Lung (tissue), 12 donors: ENCODE results near the gene RBM20. TPM values are rescaled to one million over a fixed set of nuclear protein-coding genes. Genes with fewer than 3 reads are reported as not detected.

Experiments
- ATAC-seq: fragments of 200-7000 bp; cut with Tn5 transposase; one replicate; pipeline ENCODE4 v1.9.1; 2020; ENCODE audit warnings: moderate number of reproducible peaks; ENCODE audit not compliant: insufficient read depth, low FRiP score
- DNase-seq, 3 donors: peaks; one replicate each; pipeline ENCODE4 v3.0.0-alpha.2; 2013 to 2017
- H3K27ac ChIP-seq, 2 donors: one replicate each; pipeline ENCODE4 v1.5.1; 2013; ENCODE audit warnings: mild to moderate bottlenecking in 2 of 2, moderate library complexity in 2 of 2, control low read depth in 1 of 2, inconsistent platforms in 1 of 2, low read depth in 1 of 2, low read length in 1 of 2
- H3K27me3 ChIP-seq, 3 donors: one replicate each; pipeline ENCODE4 v1.5.1; 2013; ENCODE audit warnings: low read length in 2 of 3; ENCODE audit not compliant: control insufficient read depth in 3 of 3, insufficient read depth in 3 of 3
- H3K36me3 ChIP-seq, 4 donors: one replicate each; pipeline ENCODE4 v1.5.1; 2013; ENCODE audit warnings: low read length in 4 of 4, mild to moderate bottlenecking in 1 of 4, moderate library complexity in 1 of 4; ENCODE audit not compliant: control insufficient read depth in 4 of 4, insufficient read depth in 4 of 4
- H3K4me1 ChIP-seq, 5 donors: one replicate each; pipeline ENCODE4 v1.5.1; 2013; ENCODE audit warnings: low read length in 5 of 5, mild to moderate bottlenecking in 2 of 5, moderate library complexity in 1 of 5; ENCODE audit not compliant: control insufficient read depth in 5 of 5, insufficient read depth in 5 of 5
- H3K4me3 ChIP-seq: one replicate; pipeline ENCODE4 v1.5.1; 2013; ENCODE audit warnings: mild to moderate bottlenecking, control low read depth, moderate library complexity
- H3K9ac ChIP-seq, 2 donors: one replicate each; pipeline ENCODE4 v1.5.1; 2013; ENCODE audit warnings: low read length in 2 of 2, control low read depth in 1 of 2; ENCODE audit not compliant: insufficient read depth in 1 of 2
- H3K9me3 ChIP-seq, 4 donors: one replicate each; pipeline ENCODE4 v1.5.1; 2013; ENCODE audit warnings: low read length in 3 of 4, mild to moderate bottlenecking in 1 of 4, moderate library complexity in 1 of 4; ENCODE audit not compliant: control insufficient read depth in 4 of 4, insufficient read depth in 3 of 4
- WGBS, 2 donors: extraction: QIAGEN DNeasy Blood & Tissue Kit; methylation state at CpG; one replicate each; pipeline ENCODE4 v1.1.7; 2013; 5-methylcytosine and 5-hydroxymethylcytosine counted together
- polyA plus RNA-seq, 2 donors: library from polyadenylated mRNA; stranded (reverse); fragments of 200-250 nt; gene quantifications; one replicate each; pipeline ENCODE4 v1.2.1, GENCODE V29; 2013
- total RNA-seq, 2 donors: library from RNA; depleted of rRNA in 1 of 2; stranded (reverse); fragments of >200 nt in 1 of 2; gene quantifications; one replicate each; pipeline ENCODE4 v1.2.1, GENCODE V29; 2014 to 2021
- TF ChIP-seq, protein P1 (sequence below): IDR thresholded peaks from 2 replicates; pipeline ENCODE4 v1.5.1; 2012; ENCODE audit warnings: mild to moderate bottlenecking; ENCODE audit errors: control extremely low read depth, extremely low read depth
- donor health status: control.
- donor health status: control.
- donor health status: Bipolar disorder and iron deficiency.
- donor health status: healthy.
- donor health status: DM: yes; HTN: yes; CAD: no.

The RBM20 gene
- total and polyA plus RNA-seq, 4 donors = 0.25 to 3.3 (median 0.66) TPM

DNA sequence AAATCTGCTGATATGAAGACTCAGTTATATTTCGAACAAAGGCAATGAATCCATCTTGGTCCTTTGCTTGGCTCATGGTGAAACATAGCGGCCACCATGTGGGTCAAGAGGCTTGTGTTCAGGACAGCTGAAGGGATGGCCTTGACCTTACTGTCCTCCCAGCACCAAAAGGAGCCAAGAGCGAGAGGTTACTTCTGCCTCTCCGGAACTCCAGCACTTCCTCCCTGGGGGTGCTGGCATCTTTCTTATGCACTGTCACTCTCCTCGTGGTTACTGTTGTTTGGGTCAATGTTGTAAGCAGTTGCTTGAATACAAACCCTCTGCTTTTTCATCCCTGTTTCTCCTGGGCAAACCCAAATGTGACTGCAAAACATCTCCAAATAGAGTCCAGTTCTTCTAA, 100.6 kb downstream of the RBM20 start:
- H3K27me3 ChIP-seq = no peaks in the 10 kb centered on the region
- TF ChIP-seq, protein P1, sequence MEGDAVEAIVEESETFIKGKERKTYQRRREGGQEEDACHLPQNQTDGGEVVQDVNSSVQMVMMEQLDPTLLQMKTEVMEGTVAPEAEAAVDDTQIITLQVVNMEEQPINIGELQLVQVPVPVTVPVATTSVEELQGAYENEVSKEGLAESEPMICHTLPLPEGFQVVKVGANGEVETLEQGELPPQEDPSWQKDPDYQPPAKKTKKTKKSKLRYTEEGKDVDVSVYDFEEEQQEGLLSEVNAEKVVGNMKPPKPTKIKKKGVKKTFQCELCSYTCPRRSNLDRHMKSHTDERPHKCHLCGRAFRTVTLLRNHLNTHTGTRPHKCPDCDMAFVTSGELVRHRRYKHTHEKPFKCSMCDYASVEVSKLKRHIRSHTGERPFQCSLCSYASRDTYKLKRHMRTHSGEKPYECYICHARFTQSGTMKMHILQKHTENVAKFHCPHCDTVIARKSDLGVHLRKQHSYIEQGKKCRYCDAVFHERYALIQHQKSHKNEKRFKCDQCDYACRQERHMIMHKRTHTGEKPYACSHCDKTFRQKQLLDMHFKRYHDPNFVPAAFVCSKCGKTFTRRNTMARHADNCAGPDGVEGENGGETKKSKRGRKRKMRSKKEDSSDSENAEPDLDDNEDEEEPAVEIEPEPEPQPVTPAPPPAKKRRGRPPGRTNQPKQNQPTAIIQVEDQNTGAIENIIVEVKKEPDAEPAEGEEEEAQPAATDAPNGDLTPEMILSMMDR = no peak
- peak overlapping the region in 1 of 2 donors; percentile 36 for H3K27ac ChIP-seq
- H3K9ac ChIP-seq = no peak overlapping the region
- no peaks in the 10 kb centered on the region for H3K36me3 ChIP-seq
- no peak overlapping the region for H3K4me3 ChIP-seq
- DNase-seq (no peak), ATAC-seq (no peak)
- H3K4me1 ChIP-seq = peaks cover 0 to 9% (median 0%) of the 10 kb centered on the region in 5 donors
- H3K9me3 ChIP-seq = peaks cover 0 to 5% (median 0%) of the 10 kb centered on the region in 4 donors
- WGBS, 2 donors = 43 to 54% methylated on average over 5 of the region's 5 CpGs

DNA sequence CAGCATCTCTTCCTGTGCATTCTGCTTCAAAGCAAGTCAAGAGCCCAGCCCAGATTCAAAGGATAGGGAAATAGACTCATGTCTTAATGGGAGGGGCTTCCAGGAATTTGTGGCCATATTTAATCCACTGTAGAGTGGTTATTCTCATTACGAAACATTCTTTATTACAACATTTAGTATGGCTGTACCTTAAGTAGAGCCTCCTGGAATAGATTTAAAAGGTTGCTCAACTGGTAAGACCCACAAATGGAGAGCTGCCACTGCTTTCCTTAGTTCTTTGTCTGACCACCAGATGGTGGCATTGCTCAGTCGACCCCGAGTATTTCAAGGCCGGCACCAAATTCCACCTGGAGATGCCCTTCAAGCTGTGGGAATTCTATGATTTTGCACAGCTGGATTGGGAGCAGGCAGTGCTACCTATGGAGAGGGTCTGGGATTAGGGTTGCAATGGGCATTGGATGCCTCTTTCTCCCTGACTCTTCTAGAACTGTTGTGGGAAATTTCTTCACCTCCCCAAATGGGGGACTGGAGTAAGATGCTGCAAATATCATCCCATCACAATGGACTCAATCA, 102.2 kb downstream of the RBM20 start:
- peaks cover 0 to 5% (median 0%) of the 10 kb centered on the region in 4 donors for H3K9me3 ChIP-seq
- H3K4me1 ChIP-seq = peaks cover 0 to 9% (median 0%) of the 10 kb centered on the region in 5 donors
- TF ChIP-seq, protein P1 = peak; percentile 67
- 4% methylated on average over 4 of the region's 4 CpGs for WGBS, 2 donors
- H3K4me3 ChIP-seq = no peak overlapping the region
- peak; percentile 58 for ATAC-seq
- DNase-seq = peak; percentile 76 to 85 (median 77)
- H3K27me3 ChIP-seq = no peaks in the 10 kb centered on the region
- peak overlapping the region in 1 of 2 donors; percentile 47 for H3K27ac ChIP-seq
- H3K36me3 ChIP-seq = no peaks in the 10 kb centered on the region
- H3K9ac ChIP-seq = no peak overlapping the region

DNA sequence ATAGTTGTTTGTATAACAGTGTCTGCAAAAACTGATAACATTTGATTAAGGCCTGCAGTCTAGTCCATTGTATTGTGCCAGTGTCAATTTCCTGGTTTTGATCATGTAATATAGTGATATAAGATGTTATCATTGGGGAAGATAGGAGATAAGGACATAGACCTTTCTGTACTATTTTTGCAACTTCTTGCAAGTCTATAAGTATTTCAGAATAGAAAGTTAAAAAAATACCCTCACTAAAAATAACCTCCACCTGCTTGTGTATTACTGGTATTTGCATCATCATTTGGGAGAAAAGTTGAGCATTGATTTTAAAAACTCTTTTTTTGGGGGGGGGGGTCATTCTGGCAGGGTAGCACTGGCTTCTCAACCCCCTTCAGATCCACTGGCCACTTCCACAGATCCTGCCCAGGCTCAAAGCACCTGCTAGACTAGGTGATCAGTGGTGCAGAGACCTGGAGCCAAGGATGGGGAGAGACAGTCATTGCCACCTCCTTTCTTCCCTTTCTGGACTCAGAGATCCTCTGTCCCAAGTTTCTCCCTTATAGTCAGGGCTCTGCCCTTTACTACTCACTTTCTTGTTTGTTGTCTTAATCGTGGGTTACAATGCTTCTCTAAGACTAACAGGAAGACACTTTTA, 103.0 kb downstream of the RBM20 start:
- Histone ChIP-seq H3K4me1 (peaks cover 0 to 3% (median 0%) of the 10 kb centered on the region in 5 donors), H3K27me3 (no peaks in the 10 kb centered on the region), H3K36me3 (no peaks in the 10 kb centered on the region), H3K27ac (peak overlapping the region in 1 of 2 donors; percentile 33), H3K9ac (no peak overlapping the region), H3K4me3 (no peak overlapping the region), H3K9me3 (peaks cover 0 to 5% (median 0%) of the 10 kb centered on the region in 4 donors)
- no peak for ATAC-seq
- TF ChIP-seq, protein P1 = no peak
- DNase-seq = no peak
- WGBS, 2 donors = 22 to 24% methylated on average over 1 of the region's 1 CpG
